Lung (tissue), 12 donors: ENCODE data around the gene CERS1. TPM values are rescaled to one million over a fixed set of nuclear protein-coding genes. Genes with fewer than 3 reads are reported as not detected.

ENCODE experiments used
- ATAC-seq: fragments of 200-7000 bp; cut with Tn5 transposase; one replicate; pipeline ENCODE4 v1.9.1; 2020; ENCODE audit warnings: moderate number of reproducible peaks; ENCODE audit not compliant: insufficient read depth, low FRiP score
- DNase-seq, 3 donors: peaks; one replicate each; pipeline ENCODE4 v3.0.0-alpha.2; 2013 to 2017
- H3K27ac ChIP-seq, 2 donors: one replicate each; pipeline ENCODE4 v1.5.1; 2013; ENCODE audit warnings: mild to moderate bottlenecking in 2 of 2, moderate library complexity in 2 of 2, control low read depth in 1 of 2, inconsistent platforms in 1 of 2, low read depth in 1 of 2, low read length in 1 of 2
- H3K27me3 ChIP-seq, 3 donors: one replicate each; pipeline ENCODE4 v1.5.1; 2013; ENCODE audit warnings: low read length in 2 of 3; ENCODE audit not compliant: control insufficient read depth in 3 of 3, insufficient read depth in 3 of 3
- H3K36me3 ChIP-seq, 4 donors: one replicate each; pipeline ENCODE4 v1.5.1; 2013; ENCODE audit warnings: low read length in 4 of 4, mild to moderate bottlenecking in 1 of 4, moderate library complexity in 1 of 4; ENCODE audit not compliant: control insufficient read depth in 4 of 4, insufficient read depth in 4 of 4
- H3K4me1 ChIP-seq, 5 donors: one replicate each; pipeline ENCODE4 v1.5.1; 2013; ENCODE audit warnings: low read length in 5 of 5, mild to moderate bottlenecking in 2 of 5, moderate library complexity in 1 of 5; ENCODE audit not compliant: control insufficient read depth in 5 of 5, insufficient read depth in 5 of 5
- H3K4me3 ChIP-seq: one replicate; pipeline ENCODE4 v1.5.1; 2013; ENCODE audit warnings: mild to moderate bottlenecking, control low read depth, moderate library complexity
- H3K9ac ChIP-seq, 2 donors: one replicate each; pipeline ENCODE4 v1.5.1; 2013; ENCODE audit warnings: low read length in 2 of 2, control low read depth in 1 of 2; ENCODE audit not compliant: insufficient read depth in 1 of 2
- H3K9me3 ChIP-seq, 4 donors: one replicate each; pipeline ENCODE4 v1.5.1; 2013; ENCODE audit warnings: low read length in 3 of 4, mild to moderate bottlenecking in 1 of 4, moderate library complexity in 1 of 4; ENCODE audit not compliant: control insufficient read depth in 4 of 4, insufficient read depth in 3 of 4
- WGBS, 2 donors: extraction: QIAGEN DNeasy Blood & Tissue Kit; methylation state at CpG; one replicate each; pipeline ENCODE4 v1.1.7; 2013; 5-methylcytosine and 5-hydroxymethylcytosine counted together
- polyA plus RNA-seq, 2 donors: library from polyadenylated mRNA; stranded (reverse); fragments of 200-250 nt; gene quantifications; one replicate each; pipeline ENCODE4 v1.2.1, GENCODE V29; 2013
- total RNA-seq, 2 donors: library from RNA; depleted of rRNA in 1 of 2; stranded (reverse); fragments of >200 nt in 1 of 2; gene quantifications; one replicate each; pipeline ENCODE4 v1.2.1, GENCODE V29; 2014 to 2021
- TF ChIP-seq, protein P1 (sequence below): IDR thresholded peaks from 2 replicates; pipeline ENCODE4 v1.5.1; 2012; ENCODE audit warnings: mild to moderate bottlenecking; ENCODE audit errors: control extremely low read depth, extremely low read depth
- donor health status: control.
- donor health status: control.
- donor health status: Bipolar disorder and iron deficiency.
- donor health status: healthy.
- donor health status: DM: yes; HTN: yes; CAD: no.

The CERS1 gene
- total and polyA plus RNA-seq, 4 donors, result 0.14 to 1.7 (median 0.35) TPM

DNA sequence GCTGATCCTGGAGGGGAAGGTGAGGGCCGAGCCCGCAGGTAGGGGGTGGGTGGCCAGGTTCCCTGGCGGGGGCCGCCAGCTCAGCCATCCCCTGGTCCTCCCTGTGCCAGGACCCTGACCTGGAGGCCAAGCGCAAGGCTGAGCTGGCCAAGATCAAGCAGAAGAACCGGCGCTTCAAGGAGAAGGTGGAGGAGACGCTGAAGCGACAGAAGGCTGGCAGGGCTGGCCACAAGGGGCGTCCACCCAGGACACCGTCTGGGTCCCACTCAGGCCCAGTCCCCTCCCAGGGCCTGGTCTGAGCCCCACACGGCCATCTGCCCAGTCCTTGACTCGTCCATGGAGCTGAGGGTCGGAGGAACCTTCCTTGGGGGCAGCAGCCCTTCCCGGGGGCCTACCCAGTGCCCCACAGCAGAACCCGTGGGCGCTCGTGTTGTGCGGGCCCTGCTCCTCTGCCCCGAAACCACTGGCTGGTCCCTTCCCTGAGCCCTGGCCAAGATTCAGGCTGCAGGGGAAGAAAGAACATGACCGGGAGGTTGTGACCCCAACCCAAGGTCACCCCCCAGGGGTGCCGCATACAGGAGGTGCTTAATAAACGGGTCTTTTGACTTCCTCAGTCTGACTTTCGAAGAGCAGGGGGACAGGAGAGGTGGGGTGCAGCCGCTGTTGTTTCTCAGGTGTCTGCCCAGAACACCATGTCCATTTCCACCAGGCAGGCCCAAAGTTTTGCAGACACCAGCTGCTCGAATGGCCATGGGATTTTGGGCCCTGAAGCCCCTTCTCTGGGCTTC lies 32.3 kb upstream of the CERS1 start:
- Histone ChIP-seq H3K9me3 (peaks cover 0 to 1% (median 0%) of the 10 kb centered on the region in 4 donors), H3K27ac (no peak overlapping the region), H3K4me3 (no peak overlapping the region), H3K27me3 (no peaks in the 10 kb centered on the region), H3K4me1 (peaks cover 0 to 3% (median 0%) of the 10 kb centered on the region in 5 donors), H3K9ac (no peak overlapping the region), H3K36me3 (peaks cover 3 to 55% (median 28%) of the 10 kb centered on the region in 4 donors)
- 88 to 89% methylated on average over 26 of the region's 26 CpGs for whole genome bisulfite sequencing, 2 donors
- no peak for DNase-seq
- TF ChIP-seq, protein P1, sequence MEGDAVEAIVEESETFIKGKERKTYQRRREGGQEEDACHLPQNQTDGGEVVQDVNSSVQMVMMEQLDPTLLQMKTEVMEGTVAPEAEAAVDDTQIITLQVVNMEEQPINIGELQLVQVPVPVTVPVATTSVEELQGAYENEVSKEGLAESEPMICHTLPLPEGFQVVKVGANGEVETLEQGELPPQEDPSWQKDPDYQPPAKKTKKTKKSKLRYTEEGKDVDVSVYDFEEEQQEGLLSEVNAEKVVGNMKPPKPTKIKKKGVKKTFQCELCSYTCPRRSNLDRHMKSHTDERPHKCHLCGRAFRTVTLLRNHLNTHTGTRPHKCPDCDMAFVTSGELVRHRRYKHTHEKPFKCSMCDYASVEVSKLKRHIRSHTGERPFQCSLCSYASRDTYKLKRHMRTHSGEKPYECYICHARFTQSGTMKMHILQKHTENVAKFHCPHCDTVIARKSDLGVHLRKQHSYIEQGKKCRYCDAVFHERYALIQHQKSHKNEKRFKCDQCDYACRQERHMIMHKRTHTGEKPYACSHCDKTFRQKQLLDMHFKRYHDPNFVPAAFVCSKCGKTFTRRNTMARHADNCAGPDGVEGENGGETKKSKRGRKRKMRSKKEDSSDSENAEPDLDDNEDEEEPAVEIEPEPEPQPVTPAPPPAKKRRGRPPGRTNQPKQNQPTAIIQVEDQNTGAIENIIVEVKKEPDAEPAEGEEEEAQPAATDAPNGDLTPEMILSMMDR, result no peak
- no peak for ATAC-seq

DNA sequence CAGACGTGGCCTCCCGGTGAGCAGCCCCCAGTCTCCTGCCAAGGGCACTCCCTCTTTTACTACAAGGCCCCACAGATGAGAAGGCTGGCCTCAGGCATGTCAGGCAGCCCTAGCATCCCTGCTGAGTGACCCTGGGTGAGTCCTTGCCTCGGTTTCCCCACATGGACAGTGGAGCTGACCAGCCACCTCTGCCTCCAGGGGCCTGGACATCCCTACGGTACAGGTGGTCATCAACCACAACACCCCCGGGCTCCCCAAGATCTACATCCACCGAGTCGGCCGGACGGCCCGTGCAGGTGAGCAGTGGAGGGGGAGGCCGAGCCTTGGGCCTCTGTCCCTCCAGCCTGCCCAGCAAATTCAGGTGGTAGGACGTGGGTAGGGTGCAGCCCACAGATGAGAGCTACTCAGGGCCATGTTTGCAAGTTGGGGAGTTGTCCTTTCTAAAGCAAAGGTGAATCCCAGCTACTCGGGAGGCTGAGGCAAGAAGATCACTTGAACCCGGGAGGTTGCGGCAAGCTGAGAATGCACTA lies 28.8 kb upstream of the CERS1 start:
- peaks cover 3 to 71% (median 29%) of the 10 kb centered on the region in 4 donors for H3K36me3 ChIP-seq
- H3K27me3 ChIP-seq, result no peaks in the 10 kb centered on the region
- DNase-seq (no peak), ATAC-seq (no peak)
- H3K4me1 ChIP-seq, result peaks cover 0 to 10% (median 6%) of the 10 kb centered on the region in 5 donors
- no peak overlapping the region for H3K27ac ChIP-seq
- TF ChIP-seq, protein P1, result no peak
- H3K4me3 ChIP-seq, result no peak overlapping the region
- H3K9ac ChIP-seq, result no peak overlapping the region
- peaks cover 0 to 1% (median 0%) of the 10 kb centered on the region in 4 donors for H3K9me3 ChIP-seq
- 93 to 95% methylated on average over 15 of the region's 15 CpGs for WGBS, 2 donors

DNA sequence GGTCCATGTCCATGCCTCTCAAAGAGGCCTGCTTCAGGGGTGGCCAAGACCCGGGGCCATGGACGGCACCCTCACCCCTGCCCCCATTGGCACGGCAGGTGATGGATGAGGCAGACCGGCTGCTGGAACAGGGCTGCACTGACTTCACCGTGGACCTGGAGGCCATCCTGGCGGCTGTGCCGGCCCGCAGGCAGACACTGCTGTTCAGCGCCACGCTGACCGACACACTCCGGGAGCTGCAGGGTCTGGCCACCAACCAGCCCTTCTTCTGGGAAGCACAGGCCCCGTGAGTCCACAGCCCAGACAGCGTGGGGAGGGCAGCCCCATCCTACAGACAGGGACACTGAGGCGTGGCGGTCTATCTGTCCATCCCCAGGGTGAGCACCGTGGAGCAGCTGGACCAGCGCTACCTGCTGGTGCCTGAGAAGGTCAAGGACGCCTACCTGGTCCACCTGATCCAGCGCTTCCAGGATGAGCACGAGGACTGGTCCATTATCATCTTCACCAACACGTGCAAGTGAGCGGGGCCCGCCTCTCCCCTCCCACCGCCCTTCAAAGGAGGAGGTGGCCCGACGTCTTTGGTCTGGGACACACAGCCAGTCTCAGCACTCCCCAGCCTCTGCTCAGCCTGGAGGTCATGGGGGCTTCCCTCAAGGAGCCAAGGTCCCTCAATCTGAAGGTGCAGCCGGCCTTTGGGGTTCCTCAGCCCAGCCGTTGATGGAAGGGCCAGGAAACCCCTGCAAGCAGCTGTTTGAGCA lies 26.4 kb upstream of the CERS1 start:
- H3K4me1 ChIP-seq, result peaks cover 0 to 21% (median 6%) of the 10 kb centered on the region in 5 donors
- ATAC-seq, result no peak
- H3K36me3 ChIP-seq, result peaks cover 3 to 49% (median 26%) of the 10 kb centered on the region in 4 donors
- no peaks in the 10 kb centered on the region for H3K9me3 ChIP-seq
- TF ChIP-seq, protein P1, result no peak
- DNase-seq, result no peak
- no peaks in the 10 kb centered on the region for H3K27me3 ChIP-seq
- WGBS, 2 donors, result 85 to 92% methylated on average over 29 of the region's 29 CpGs
- no peak overlapping the region for H3K27ac ChIP-seq
- H3K4me3 ChIP-seq, result no peak overlapping the region
- no peak overlapping the region for H3K9ac ChIP-seq
